Brain microvascular endothelial cell (primary cell): ENCODE data around the gene CALHM2.
A peak's percentile ranks its signal among the peaks of the same experiment; 100 is the strongest.

ENCODE experiments used
- DNase-seq: peaks from one replicate; pipeline ENCODE4 v3.0.0-alpha.2; 2020
- H3K27ac ChIP-seq: fragments of 250-450 bp; sonication (Bioruptor Pico); 2 replicates; pipeline ENCODE4 v1.5.1; 2020; ENCODE audit warnings: mild to moderate bottlenecking, moderate library complexity
- H3K27me3 ChIP-seq: fragments of 250-450 bp; sonication (Bioruptor Pico); replicated peaks from 2 replicates; pipeline ENCODE4 v1.5.1; 2020; ENCODE audit warnings: mild to moderate bottlenecking
- H3K36me3 ChIP-seq: fragments of 250-450 bp; sonication (Bioruptor Pico); replicated peaks from 2 replicates; pipeline ENCODE4 v1.5.1; 2020; ENCODE audit warnings: mild to moderate bottlenecking
- H3K4me3 ChIP-seq: 2 replicates; pipeline ENCODE4 v1.5.1; 2011; ENCODE audit warnings: low read depth, mild to moderate bottlenecking, control low read depth, low read length, moderate library complexity
- in situ Hi-C: cut with HindIII; loops from 2 replicates; pipeline ENCODE4 v1.10.0; 2017; ENCODE audit warnings: low sequenced_read_pairs, low pct_ligation_motif_present
- TF ChIP-seq, protein P1 (sequence below): IDR thresholded peaks from 2 replicates; pipeline ENCODE4 v1.5.1; 2011; ENCODE audit warnings: low read depth, mild to moderate bottlenecking, moderate library complexity, low read length, control low read depth, inconsistent platforms; ENCODE audit errors: missing control alignments

The CALHM2 gene

DNA sequence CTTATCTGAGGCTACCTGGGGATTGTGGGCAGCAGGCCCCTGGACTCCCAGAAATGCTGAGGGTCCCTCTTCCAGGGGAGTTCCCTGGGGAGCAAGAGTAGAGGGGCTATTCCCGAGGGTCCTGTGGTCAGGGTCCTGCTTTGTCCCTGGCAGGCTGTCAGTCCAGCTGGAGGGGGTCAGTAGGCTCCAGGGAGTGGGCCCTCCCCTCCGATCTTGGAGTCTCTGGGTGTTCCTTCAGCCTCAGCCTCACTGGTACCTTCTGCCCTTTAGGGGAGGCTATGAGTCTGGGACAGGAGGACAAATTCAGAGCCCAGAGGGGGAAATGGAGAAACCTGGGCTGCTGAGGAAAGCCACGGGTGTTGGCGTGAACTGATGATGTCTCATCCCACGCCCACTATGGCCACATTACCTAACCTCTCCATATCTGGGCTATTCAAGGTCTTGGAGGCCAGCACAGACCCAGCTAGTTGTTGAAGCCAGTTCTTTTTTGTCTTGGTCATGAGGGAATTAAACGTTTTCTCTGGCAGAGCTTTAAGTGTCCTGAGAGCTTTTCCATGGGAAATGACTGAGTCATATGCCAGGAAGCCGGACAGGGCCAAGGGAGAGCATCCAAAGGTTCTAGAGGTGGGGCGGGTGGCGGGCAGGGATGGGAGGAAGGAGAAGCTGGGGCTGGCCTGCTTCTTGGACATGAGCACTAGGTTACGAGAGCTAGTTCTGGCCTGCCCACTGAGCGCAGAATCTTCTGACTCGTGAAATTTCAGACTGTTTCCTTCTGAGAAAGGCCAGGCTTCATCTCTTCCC is 6.2 kb downstream of the CALHM2 start:
- in situ Hi-C loops = no loop called here
- no peak overlapping the region for H3K4me3 ChIP-seq
- H3K36me3 ChIP-seq = peaks cover 72% of the 10 kb centered on the region
- no peak for DNase-seq
- no peaks in the 10 kb centered on the region for H3K27me3 ChIP-seq
- TF ChIP-seq, protein P1, sequence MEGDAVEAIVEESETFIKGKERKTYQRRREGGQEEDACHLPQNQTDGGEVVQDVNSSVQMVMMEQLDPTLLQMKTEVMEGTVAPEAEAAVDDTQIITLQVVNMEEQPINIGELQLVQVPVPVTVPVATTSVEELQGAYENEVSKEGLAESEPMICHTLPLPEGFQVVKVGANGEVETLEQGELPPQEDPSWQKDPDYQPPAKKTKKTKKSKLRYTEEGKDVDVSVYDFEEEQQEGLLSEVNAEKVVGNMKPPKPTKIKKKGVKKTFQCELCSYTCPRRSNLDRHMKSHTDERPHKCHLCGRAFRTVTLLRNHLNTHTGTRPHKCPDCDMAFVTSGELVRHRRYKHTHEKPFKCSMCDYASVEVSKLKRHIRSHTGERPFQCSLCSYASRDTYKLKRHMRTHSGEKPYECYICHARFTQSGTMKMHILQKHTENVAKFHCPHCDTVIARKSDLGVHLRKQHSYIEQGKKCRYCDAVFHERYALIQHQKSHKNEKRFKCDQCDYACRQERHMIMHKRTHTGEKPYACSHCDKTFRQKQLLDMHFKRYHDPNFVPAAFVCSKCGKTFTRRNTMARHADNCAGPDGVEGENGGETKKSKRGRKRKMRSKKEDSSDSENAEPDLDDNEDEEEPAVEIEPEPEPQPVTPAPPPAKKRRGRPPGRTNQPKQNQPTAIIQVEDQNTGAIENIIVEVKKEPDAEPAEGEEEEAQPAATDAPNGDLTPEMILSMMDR = no peak
- no peak overlapping the region for H3K27ac ChIP-seq

DNA sequence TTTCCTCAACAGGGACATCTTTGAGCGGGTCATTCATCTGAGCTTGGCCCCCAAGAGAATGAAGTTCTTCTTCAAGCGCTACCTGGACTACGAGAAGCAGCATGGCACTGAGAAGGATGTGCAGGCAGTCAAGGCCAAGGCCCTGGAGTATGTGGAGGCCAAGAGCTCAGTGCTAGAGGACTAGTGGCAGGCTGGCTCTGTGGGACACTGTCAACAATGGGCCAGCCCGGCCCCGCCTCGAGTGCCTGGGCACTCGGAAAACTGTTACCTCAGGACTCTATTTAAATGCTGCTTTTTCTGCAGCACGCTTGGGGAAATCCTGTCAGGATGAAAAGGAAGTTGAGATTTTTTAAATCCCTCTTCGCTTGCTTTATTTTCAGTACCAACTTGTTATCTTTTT is 6.8 kb downstream of the CALHM2 start:
- TF ChIP-seq, protein P1 = no peak
- H3K4me3 ChIP-seq = no peak overlapping the region
- DNase-seq = no peak
- H3K27ac ChIP-seq = no peak overlapping the region
- in situ Hi-C loops = no loop called here
- no peaks in the 10 kb centered on the region for H3K27me3 ChIP-seq
- H3K36me3 ChIP-seq = peaks cover 78% of the 10 kb centered on the region

DNA sequence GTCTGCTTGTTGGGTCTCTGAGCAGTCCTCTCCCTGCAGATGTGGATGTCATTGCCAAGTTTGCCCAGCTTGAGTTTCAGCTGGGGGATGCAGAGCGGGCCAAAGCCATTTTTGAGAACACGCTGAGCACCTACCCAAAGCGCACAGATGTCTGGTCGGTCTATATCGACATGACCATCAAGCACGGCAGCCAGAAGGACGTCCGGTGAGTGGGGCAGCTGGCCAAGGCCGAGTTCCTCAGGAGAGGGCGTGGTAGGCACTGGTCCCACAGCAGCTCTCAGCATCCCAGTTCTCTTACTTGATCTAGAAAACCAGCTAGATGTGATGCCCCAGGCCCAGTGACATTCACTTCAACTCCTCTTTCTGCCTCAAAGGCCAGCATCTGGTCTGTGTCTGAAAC is 7.7 kb downstream of the CALHM2 start:
- in situ Hi-C loops = no loop called here
- no peak for DNase-seq
- Histone ChIP-seq H3K4me3 (no peak overlapping the region), H3K27ac (no peak overlapping the region), H3K36me3 (peaks cover 83% of the 10 kb centered on the region), H3K27me3 (no peaks in the 10 kb centered on the region)
- TF ChIP-seq, protein P1 = no peak

DNA sequence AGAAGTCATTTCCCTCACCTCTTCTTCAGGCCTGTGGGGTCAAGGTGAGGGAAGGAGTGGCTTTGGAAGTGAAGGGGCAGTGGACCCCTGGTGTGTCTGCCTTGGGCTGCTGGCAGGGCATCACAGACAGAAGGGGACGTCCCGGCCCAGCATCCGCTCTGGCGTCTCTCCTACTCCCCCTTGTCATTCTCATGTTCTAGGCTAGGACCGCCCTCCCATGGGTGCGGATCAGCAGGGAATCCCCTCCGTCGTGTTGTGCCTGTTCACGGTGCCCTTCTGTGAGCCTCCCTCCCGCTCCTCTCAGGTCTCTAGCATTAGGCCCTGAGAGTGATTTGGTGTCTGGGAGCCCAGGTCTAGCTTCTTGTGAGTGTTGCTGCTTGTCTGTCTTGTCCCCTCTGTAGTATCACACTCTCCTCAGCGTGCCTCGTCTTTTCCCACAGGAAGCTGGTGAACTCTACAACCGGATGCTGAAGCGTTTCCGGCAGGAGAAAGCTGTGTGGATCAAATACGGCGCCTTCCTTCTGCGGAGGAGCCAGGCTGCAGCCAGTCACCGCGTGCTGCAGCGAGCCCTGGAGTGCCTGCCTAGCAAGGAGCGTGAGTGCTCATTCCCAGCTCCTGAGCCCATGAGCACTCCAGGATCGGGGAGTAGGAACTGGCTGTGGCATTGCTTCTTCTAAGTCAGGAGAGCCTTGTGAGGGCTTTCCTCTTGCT is 8.5 kb downstream of the CALHM2 start:
- TF ChIP-seq, protein P1 = no peak
- no peak overlapping the region for H3K4me3 ChIP-seq
- H3K27ac ChIP-seq = no peak overlapping the region
- in situ Hi-C loops = no loop called here
- H3K36me3 ChIP-seq = peaks cover 87% of the 10 kb centered on the region
- no peaks in the 10 kb centered on the region for H3K27me3 ChIP-seq
- DNase-seq = no peak

DNA sequence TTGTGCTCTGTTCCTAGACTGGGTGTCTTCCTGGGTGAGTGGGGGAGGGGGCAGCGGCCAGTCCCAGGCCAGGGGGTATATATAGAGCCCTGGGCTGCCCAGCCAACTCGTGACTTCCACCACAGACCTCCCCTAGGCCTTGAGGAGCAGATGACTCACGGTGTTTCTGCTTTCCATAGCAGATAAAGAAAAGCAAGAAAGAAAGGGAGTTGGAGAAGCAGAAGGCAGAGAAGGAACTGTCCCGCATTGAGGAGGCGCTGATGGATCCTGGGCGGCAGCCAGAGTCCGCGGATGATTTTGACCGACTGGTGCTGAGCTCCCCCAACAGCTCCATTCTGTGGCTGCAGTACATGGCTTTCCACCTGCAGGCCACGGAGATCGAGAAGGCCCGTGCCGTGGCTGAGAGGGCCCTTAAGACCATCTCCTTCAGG is 10.1 kb downstream of the CALHM2 start:
- TF ChIP-seq, protein P1 = no peak
- peaks cover 93% of the 10 kb centered on the region for H3K36me3 ChIP-seq
- no peaks in the 10 kb centered on the region for H3K27me3 ChIP-seq
- no peak overlapping the region for H3K4me3 ChIP-seq
- in situ Hi-C loops = no loop called here
- peak; percentile 80 for DNase-seq
- peak overlapping the region; percentile 57 for H3K27ac ChIP-seq
